K562 (cell line): ENCODE data around the gene PHF12. TPM values are rescaled to one million over a fixed set of nuclear protein-coding genes. Genes with fewer than 3 reads are reported as not detected.

Experiments used
- BRD4 ChIP-seq: fragments of 200-600 bp; sonication (generic); IDR thresholded peaks from 2 replicates; pipeline ENCODE4 v1.6.1; 2017; ENCODE audit warnings: inconsistent platforms
- CHAMP1 ChIP-seq: fragments of 450-650 bp; IDR thresholded peaks from 2 replicates; pipeline ENCODE4 v1.6.1; 2016; ENCODE audit warnings: mild to moderate bottlenecking
- CSDE1 ChIP-seq, 2 experiments: fragments of 450-650 bp; IDR thresholded peaks; 2 replicates each; pipeline ENCODE4 v1.6.1; 2016; ENCODE audit warnings: mild to moderate bottlenecking in 1 of 2
- E4F1 ChIP-seq: fragments of 250-450 bp; sonication (Bioruptor Pico); IDR thresholded peaks from 2 replicates; pipeline ENCODE4 v1.5.0; 2021; ENCODE audit warnings: mild to moderate bottlenecking, borderline replicate concordance
- GABPA ChIP-seq: fragments of 200-800 bp; sonication (Bioruptor generic); conservative IDR thresholded peaks from 2 replicates; pipeline ENCODE4 v1.6.1; 2016; ENCODE audit warnings: low read depth, missing genetic modification characterization, missing compliant biosample characterization
- HDGF ChIP-seq: fragments of 450-650 bp; IDR thresholded peaks from 2 replicates; pipeline ENCODE4 v1.6.1; 2016
- HMBOX1 ChIP-seq: sonication (generic); IDR thresholded peaks from 2 replicates; pipeline ENCODE4 v1.6.1; 2016
- KAT8 ChIP-seq: fragments of 450-650 bp; IDR thresholded peaks from 2 replicates; pipeline ENCODE4 v1.6.1; 2016; ENCODE audit warnings: low read depth, mild to moderate bottlenecking
- MTA1 ChIP-seq: fragments of 450-650 bp; IDR thresholded peaks from 2 replicates; pipeline ENCODE4 v1.6.1; 2017; ENCODE audit warnings: borderline replicate concordance
- NCOR1 ChIP-seq: fragments of 450-650 bp; IDR thresholded peaks from 2 replicates; pipeline ENCODE4 v1.6.1; 2016; ENCODE audit warnings: mild to moderate bottlenecking, moderate library complexity
- NFIC ChIP-seq: fragments of 450-650 bp; IDR thresholded peaks from 2 replicates; pipeline ENCODE4 v1.6.1; 2017; ENCODE audit warnings: mild to moderate bottlenecking, inconsistent platforms
- NR2F6 ChIP-seq: fragments of 450-650 bp; formaldehyde crosslinking; IDR thresholded peaks from 2 replicates; pipeline ENCODE4 v1.4.0; 2020; ENCODE audit warnings: mild to moderate bottlenecking
- PHB2 ChIP-seq: fragments of 450-650 bp; IDR thresholded peaks from 2 replicates; pipeline ENCODE4 v1.6.1; 2017; ENCODE audit warnings: low read depth
- PREB ChIP-seq: sonication (generic); formaldehyde crosslinking; IDR thresholded peaks from 2 replicates; pipeline ENCODE4 v1.8.1; 2023; ENCODE audit warnings: mild to moderate bottlenecking, missing genetic modification reagents
- RFX5 ChIP-seq: IDR thresholded peaks from 2 replicates; pipeline ENCODE4 v1.6.1; 2011; ENCODE audit warnings: low read depth, mild to moderate bottlenecking, improper control_type of control experiment, low read length
- SAP30 ChIP-seq: fragments of 200-600 bp; sonication (generic); IDR thresholded peaks from 2 replicates; pipeline ENCODE4 v1.6.1; 2012; ENCODE audit warnings: borderline replicate concordance, low read depth, mild to moderate bottlenecking, moderate library complexity, low read length, control low read depth, inconsistent platforms; ENCODE audit not compliant: insufficient read depth, poor library complexity, severe bottlenecking
- VEZF1 ChIP-seq: fragments of 200-800 bp; sonication (Bioruptor generic); IDR thresholded peaks from 2 replicates; pipeline ENCODE4 v1.6.1; 2017; ENCODE audit warnings: missing genetic modification characterization, missing compliant biosample characterization
- ZBTB8A ChIP-seq: fragments of 450-650 bp; IDR thresholded peaks from 2 replicates; pipeline ENCODE4 v1.6.1; 2018; ENCODE audit warnings: mild to moderate bottlenecking, moderate library complexity; ENCODE audit not compliant: partially characterized antibody
- ZNF586 ChIP-seq: fragments of 450-650 bp; formaldehyde crosslinking; conservative IDR thresholded peaks from 2 replicates; pipeline ENCODE4 v1.4.0; 2020; ENCODE audit warnings: mild to moderate bottlenecking, moderate library complexity
- polyA plus RNA-seq, 8 experiments: library from polyadenylated mRNA; depleted of rRNA in 4 of 8; stranded (reverse) in 5 of 8; unstranded in 3 of 8; fragments of >200 nt; fragmentation: Nextera tagmentation in 2 of 8; fragmentation: Illumina TruSeq in 1 of 8; extraction: Ambion mirVana in 2 of 8; extraction: Trizol in 1 of 8; gene quantifications; 2 replicates each; pipeline versions ENCODE4 v1.2.1 to v1.2.3, GENCODE V29; 2011 to 2014; ENCODE audit warnings: inconsistent platforms in 1 of 8, missing spikeins in 1 of 8
- total RNA-seq, 7 experiments: library from RNA; depleted of rRNA in 6 of 7; stranded (reverse); fragments of >200 nt in 6 of 7; fragmentation: Illumina TruSeq in 2 of 7; extraction: Trizol in 2 of 7; gene quantifications; 2 replicates each; pipeline versions ENCODE4 v1.2.1 to v1.2.3, GENCODE V29; 2011 to 2021; ENCODE audit warnings: low replicate concordance in 1 of 7

Gene PHF12
- total and polyA plus RNA-seq, 9 of the 15 experiments (the other 6 are each of a cell fraction or from before 2014, with no cell fraction given), result 0.82 to 31.3 (median 13.5) TPM

- TF ChIP-seq PHB2, result peak; percentile 40; the same call in 1 of the 2 replicates
- TF ChIP-seq NR2F6, result no peak
- peak; percentile 6; the same call in 1 of the 2 replicates for TF ChIP-seq NFIC
- TF ChIP-seq VEZF1, result 0 out of 2 replicates have a peak, but pooled peaks have one; percentile 6
- no peak for TF ChIP-seq ZBTB8A
- TF ChIP-seq GABPA (tag), result peak; percentile 93
- no peak for TF ChIP-seq NCOR1
- TF ChIP-seq ZNF586 (CRISPR knock-in tag), result no peak
- TF ChIP-seq HDGF, result no peak
- TF ChIP-seq BRD4, result peak; percentile 73; the same call in 1 of the 2 replicates
- no peak for TF ChIP-seq RFX5
- peak; percentile 58; the same call in 1 of the 2 replicates for TF ChIP-seq MTA1
- TF ChIP-seq E4F1, result no peak
- no peak for TF ChIP-seq HMBOX1
- TF ChIP-seq CSDE1 (IDR thresholded peaks at IDR 0.05), result no peak
- TF ChIP-seq CHAMP1, result no peak
- no peak for TF ChIP-seq SAP30
- peak; percentile 61; the same call in 1 of the 2 replicates for TF ChIP-seq PREB (CRISPR knock-in tag)
- 0 out of 2 replicates have a peak, but pooled peaks have one; percentile 17 for TF ChIP-seq KAT8
These were observed 965 bp upstream of the PHF12 start (continued) for GRCh38 chr17:28951991-28952975.
